Uterus (tissue), 4 donors: Measurements from ENCODE around the gene PPM1M. TPM values are rescaled to one million over a fixed set of nuclear protein-coding genes. Genes with fewer than 3 reads are reported as not detected.

Experiments used
- DNase-seq, 2 donors: peaks; one replicate each; pipeline ENCODE4 v3.0.0-alpha.2; 2019 to 2020
- H3K27ac ChIP-seq, 2 donors: fragments of 200-600 bp; sonication (generic); 1 replicate in 1 of 2; 2 replicates in 1 of 2; pipeline ENCODE4 v1.5.1; 2016 to 2018
- H3K27me3 ChIP-seq, 2 donors: fragments of 200-600 bp; sonication (generic); one replicate each; pipeline ENCODE4 v1.5.1; 2018 to 2019; ENCODE audit warnings: control low read depth in 1 of 2
- H3K36me3 ChIP-seq, 2 donors: fragments of 200-600 bp; sonication (generic); one replicate each; pipeline ENCODE4 v1.5.1; 2019; ENCODE audit warnings: control low read depth in 1 of 2
- H3K4me1 ChIP-seq, 2 donors: fragments of 200-600 bp; sonication (generic); one replicate each; pipeline ENCODE4 v1.5.1; 2018 to 2019; ENCODE audit warnings: control low read depth in 1 of 2
- H3K4me3 ChIP-seq, 2 donors: fragments of 200-600 bp; sonication (generic); 1 replicate in 1 of 2; 2 replicates in 1 of 2; pipeline ENCODE4 v1.5.1; 2018 to 2019; ENCODE audit warnings: mild to moderate bottlenecking in 1 of 2
- H3K9me3 ChIP-seq, 2 donors: fragments of 200-600 bp; sonication (generic); one replicate each; pipeline ENCODE4 v1.5.1; 2019; ENCODE audit warnings: control low read depth in 1 of 2
- POLR2A ChIP-seq, 2 donors: fragments of 450-650 bp; IDR thresholded peaks; one replicate each; pipeline ENCODE4 v1.6.1; 2016; ENCODE audit warnings: antibody characterized with exemption in 2 of 2, mild to moderate bottlenecking in 1 of 2, moderate library complexity in 1 of 2
- intact Hi-C: fragments of 100-400 bp; cut with DNase I; formaldehyde crosslinking; loops from one replicate; pipeline ENCODE4 v1.15.1; 2023; ENCODE audit warnings: low total_unique reads
- total RNA-seq, 4 donors: library from RNA; depleted of rRNA in 3 of 4; stranded (reverse); fragments of >200 nt in 3 of 4; gene quantifications; one replicate each; pipeline versions ENCODE4 v1.1.0 to v1.2.4, GENCODE V29; 2014 to 2023
- TF ChIP-seq, protein P1 (sequence below), 4 experiments: fragments of 200-600 bp in 2 of 4; fragments of 450-650 bp in 2 of 4; sonication (generic) in 2 of 4; IDR thresholded peaks; one replicate each; pipeline ENCODE4 v1.5.1; 2016 to 2019; ENCODE audit warnings: antibody characterized with exemption in 4 of 4, mild to moderate bottlenecking in 2 of 4, moderate library complexity in 1 of 4
- donor health status: DM: yes; HTN: yes; CAD: no.

Gene PPM1M
- total RNA-seq, 4 donors from 2014 or later: 23.9 to 32.3 (median 31.5) TPM

DNA sequence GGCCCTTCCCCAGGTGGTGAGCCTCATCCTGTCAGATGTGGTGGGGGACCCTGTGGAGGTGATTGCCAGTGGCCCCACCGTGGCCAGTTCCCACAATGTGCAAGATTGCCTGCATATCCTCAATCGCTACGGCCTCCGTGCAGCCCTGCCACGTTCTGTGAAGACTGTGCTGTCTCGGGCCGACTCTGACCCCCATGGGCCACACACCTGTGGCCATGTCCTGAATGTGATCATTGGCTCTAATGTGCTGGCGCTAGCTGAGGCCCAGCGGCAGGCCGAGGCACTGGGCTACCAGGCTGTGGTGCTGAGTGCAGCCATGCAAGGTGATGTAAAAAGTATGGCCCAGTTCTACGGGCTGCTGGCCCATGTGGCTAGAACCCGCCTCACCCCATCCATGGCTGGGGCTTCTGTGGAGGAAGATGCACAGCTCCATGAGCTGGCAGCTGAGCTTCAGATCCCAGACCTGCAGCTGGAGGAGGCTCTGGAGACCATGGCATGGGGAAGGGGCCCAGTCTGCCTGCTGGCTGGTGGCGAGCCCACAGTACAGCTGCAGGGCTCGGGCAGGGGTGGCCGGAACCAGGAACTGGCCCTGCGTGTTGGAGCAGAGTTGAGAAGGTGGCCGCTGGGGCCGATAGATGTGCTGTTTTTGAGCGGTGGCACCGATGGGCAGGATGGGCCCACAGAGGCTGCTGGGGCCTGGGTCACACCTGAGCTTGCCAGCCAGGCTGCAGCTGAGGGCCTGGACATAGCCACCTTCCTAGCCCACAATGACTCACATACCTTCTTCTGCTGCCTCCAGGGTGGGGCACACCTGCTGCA lies 46.9 kb downstream of the PPM1M start:
- no peak overlapping the region for H3K27ac ChIP-seq
- no peaks in the 10 kb centered on the region for H3K27me3 ChIP-seq
- no peaks in the 10 kb centered on the region for H3K36me3 ChIP-seq
- intact Hi-C loops: no loop called here
- DNase-seq: no peak
- TF ChIP-seq, protein P1, sequence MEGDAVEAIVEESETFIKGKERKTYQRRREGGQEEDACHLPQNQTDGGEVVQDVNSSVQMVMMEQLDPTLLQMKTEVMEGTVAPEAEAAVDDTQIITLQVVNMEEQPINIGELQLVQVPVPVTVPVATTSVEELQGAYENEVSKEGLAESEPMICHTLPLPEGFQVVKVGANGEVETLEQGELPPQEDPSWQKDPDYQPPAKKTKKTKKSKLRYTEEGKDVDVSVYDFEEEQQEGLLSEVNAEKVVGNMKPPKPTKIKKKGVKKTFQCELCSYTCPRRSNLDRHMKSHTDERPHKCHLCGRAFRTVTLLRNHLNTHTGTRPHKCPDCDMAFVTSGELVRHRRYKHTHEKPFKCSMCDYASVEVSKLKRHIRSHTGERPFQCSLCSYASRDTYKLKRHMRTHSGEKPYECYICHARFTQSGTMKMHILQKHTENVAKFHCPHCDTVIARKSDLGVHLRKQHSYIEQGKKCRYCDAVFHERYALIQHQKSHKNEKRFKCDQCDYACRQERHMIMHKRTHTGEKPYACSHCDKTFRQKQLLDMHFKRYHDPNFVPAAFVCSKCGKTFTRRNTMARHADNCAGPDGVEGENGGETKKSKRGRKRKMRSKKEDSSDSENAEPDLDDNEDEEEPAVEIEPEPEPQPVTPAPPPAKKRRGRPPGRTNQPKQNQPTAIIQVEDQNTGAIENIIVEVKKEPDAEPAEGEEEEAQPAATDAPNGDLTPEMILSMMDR (IDR thresholded peaks at IDR 0.05): no peak
- no peak for TF ChIP-seq POLR2A (IDR thresholded peaks at IDR 0.05)
- H3K4me3 ChIP-seq: no peak overlapping the region
- no peaks in the 10 kb centered on the region for H3K4me1 ChIP-seq
- no peaks in the 10 kb centered on the region for H3K9me3 ChIP-seq

DNA sequence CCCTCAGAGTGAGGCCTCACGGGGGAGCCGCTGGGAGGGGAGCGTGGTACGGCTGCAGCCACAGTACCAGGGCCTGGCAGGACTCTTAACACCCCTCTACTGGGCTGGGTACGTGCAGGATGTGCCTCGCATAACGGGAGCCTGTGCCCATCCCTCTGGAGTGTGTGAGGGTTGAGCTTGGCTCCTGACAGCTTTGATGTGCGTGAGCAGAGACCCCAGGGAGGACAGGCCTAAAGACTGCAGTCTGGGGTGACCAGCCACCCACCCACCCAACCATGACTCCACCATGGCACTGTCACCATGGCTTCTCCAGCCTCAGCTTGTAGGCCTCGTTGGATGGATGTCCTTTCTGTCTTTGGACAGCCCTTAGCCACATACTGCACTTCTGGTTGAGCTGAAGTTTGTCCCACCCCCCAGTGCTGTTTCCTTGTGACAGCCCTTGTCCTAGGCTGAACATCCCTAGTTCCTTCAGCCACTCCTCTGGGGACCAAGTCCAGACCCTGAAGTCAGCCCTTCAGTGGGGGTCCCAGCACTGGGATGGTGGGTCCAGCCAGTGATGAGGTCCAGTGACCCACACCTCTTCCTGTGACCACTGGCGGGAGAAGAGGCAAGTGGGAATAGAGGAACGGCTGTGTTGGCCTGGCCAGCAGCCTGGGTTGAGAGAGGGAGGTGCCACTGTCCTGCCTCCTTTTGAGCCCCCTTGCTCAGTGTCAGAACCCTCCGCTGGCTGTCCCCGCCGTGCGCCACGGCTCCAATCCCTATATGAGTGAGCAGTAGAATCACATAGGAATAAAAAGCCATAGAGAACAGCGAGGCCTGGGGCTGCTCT lies 48.1 kb downstream of the PPM1M start:
- DNase-seq: no peak
- no peaks in the 10 kb centered on the region for H3K9me3 ChIP-seq
- H3K27ac ChIP-seq: no peak overlapping the region
- H3K27me3 ChIP-seq: no peaks in the 10 kb centered on the region
- intact Hi-C loops: no loop called here
- peaks cover 0 to 5% of the 10 kb centered on the region in 2 donors for H3K4me1 ChIP-seq
- no peaks in the 10 kb centered on the region for H3K36me3 ChIP-seq
- H3K4me3 ChIP-seq: no peak overlapping the region
- TF ChIP-seq, protein P1 (IDR thresholded peaks at IDR 0.05): no peak
- no peak for TF ChIP-seq POLR2A (IDR thresholded peaks at IDR 0.05)

DNA sequence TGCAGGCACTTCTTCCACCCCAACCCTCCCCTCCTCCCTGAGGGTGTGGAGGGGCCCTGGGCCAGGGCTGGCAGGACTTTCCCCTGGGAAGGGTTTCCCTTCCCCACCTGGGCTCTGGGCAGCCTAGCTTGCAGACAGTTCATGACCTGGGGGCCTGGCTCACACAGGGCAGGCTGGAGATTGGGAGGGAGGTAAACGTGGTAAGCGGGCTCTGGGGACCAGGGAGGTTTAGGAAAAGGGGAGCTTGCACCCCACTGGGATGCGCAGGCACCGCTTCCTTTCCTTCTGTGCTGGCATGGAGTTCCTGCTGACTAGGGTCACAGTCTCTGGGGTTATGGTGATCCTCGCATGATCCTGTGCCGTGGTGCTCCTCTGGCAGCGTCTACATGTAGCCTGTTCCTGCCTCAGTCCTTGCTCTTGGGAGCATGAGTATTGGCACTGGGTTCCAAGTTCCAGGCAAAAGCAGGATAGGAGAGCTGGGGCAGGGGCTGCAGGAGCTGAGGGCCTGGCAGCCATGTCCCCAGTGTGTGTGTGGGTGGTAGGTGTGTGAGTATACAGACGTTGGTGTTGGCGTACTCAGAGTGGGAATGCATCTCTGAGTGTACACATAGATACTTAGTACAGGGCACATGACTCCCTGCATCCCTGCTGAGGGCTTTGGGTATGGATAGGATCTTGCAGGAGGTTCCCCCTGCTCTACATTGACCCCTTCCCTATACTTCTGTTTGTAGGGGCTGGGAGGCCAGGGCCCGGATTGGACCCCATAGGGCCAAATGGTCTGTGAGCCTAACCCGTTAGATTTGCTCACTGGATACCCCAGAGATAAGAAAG lies 49.0 kb downstream of the PPM1M start:
- Histone ChIP-seq H3K36me3 (no peaks in the 10 kb centered on the region), H3K4me3 (no peak overlapping the region), H3K4me1 (peaks cover 0 to 5% of the 10 kb centered on the region in 2 donors), H3K27me3 (no peaks in the 10 kb centered on the region), H3K9me3 (no peaks in the 10 kb centered on the region), H3K27ac (no peak overlapping the region)
- intact Hi-C loops: no loop called here
- TF ChIP-seq, protein P1 (IDR thresholded peaks at IDR 0.05): no peak
- TF ChIP-seq POLR2A (IDR thresholded peaks at IDR 0.05): no peak
- DNase-seq: no peak

DNA sequence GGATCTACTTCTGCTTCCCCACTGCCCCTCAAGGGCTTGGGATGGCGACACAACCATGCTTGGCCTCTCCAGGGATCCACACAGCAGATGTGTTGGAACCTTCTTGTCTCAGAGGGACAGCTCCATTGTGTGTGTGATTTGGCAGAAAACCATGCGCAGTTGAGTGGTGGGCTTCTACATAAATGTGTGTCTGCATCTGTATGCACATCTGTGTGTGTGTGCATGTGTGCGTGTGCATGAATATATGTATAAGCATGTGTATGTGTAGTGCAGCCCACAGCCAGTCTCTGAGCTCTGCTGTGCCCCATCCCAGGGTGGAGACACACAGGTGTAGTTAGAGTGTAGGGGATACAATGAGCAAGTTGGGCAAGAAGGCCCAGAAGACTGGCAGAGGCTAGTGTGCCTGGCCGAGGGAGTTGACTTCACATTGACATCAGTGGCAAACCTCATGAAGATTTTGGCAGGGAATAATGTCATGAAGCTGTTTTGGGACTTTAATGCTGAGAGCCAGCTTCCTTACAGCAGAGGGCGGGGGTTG lies 50.2 kb downstream of the PPM1M start:
- H3K27ac ChIP-seq: no peak overlapping the region
- H3K27me3 ChIP-seq: no peaks in the 10 kb centered on the region
- no peak for DNase-seq
- TF ChIP-seq, protein P1 (IDR thresholded peaks at IDR 0.05): no peak
- no peak for TF ChIP-seq POLR2A (IDR thresholded peaks at IDR 0.05)
- H3K9me3 ChIP-seq: no peaks in the 10 kb centered on the region
- H3K4me3 ChIP-seq: no peak overlapping the region
- no peaks in the 10 kb centered on the region for H3K36me3 ChIP-seq
- intact Hi-C loops: no loop called here
- H3K4me1 ChIP-seq: peaks cover 0 to 11% of the 10 kb centered on the region in 2 donors
